AG10803 (cell line): ENCODE results near the gene SLC10A6.
A peak's percentile ranks its signal among the peaks of the same experiment; 100 is the strongest.

ENCODE experiments used
- DNase-seq: peaks from one replicate; pipeline ENCODE4 v3.0.0; 2010; ENCODE audit warnings: low read depth
- H3K4me3 ChIP-seq: 2 replicates; pipeline ENCODE4 v1.5.1; 2011; ENCODE audit warnings: mild to moderate bottlenecking, low read length, control low read depth
- CTCF ChIP-seq: conservative IDR thresholded peaks from 2 replicates; pipeline ENCODE4 v1.5.1; 2011; ENCODE audit warnings: mild to moderate bottlenecking, low read length, control low read depth, inconsistent platforms

The SLC10A6 gene

DNA sequence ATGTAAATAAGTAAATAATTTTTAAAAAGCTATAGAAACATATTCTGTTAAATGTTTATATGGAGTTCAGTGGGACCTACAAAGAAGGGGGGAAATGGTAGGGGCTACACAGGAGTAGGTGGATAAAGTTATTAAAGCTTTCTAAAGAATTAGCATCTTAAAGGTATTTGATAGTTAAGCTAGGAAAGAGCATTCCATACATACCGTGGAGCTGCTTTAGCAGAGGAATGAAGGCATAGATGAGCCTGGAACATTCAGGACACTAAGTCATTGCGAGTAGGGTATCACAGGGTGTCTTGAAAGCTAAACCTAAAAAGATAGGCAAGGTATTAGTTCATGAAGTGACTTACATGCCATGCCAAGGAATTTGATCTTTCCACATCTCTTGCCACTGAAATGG, 60.4 kb downstream of the SLC10A6 start:
- no peak overlapping the region for H3K4me3 ChIP-seq
- no peak for DNase-seq
- no peak for TF ChIP-seq CTCF

- no peak for DNase-seq
- no peak overlapping the region for H3K4me3 ChIP-seq
- no peak for TF ChIP-seq CTCF
These were observed 71.0 kb downstream of the SLC10A6 start for GRCh38 chr4:86778175-86778574.

DNA sequence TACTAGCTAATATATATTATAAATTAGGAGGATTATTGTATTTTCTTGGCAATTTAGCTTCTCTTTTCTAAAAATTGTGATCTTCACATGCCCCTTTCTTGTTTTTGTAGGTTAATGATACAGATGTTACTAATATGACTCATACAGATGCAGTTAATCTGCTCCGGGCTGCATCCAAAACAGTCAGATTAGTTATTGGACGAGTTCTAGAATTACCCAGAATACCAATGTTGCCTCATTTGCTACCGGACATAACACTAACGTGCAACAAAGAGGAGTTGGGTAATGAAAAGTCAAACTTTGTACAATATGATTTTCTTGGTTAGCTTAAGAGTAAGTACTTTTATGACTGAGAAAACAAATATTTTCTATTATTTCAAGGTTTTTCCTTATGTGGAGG, 74.1 kb downstream of the SLC10A6 start:
- H3K4me3 ChIP-seq, result no peak overlapping the region
- DNase-seq, result peak; percentile 22
- TF ChIP-seq CTCF, result no peak
